Kidney epithelial cell (primary cell): ENCODE results near the gene ADAMTS6. TPM values are rescaled to one million over a fixed set of nuclear protein-coding genes. Genes with fewer than 3 reads are reported as not detected.

Experiments
- DNase-seq: peaks from one replicate; pipeline ENCODE4 v3.0.0-alpha.2; 2010; ENCODE audit warnings: low read depth
- H3K27me3 ChIP-seq: 2 replicates; pipeline ENCODE4 v1.6.0; 2011; ENCODE audit warnings: low read length; ENCODE audit not compliant: control insufficient read depth, insufficient read depth
- H3K36me3 ChIP-seq: 2 replicates; pipeline ENCODE4 v1.5.1; 2011; ENCODE audit warnings: low read length; ENCODE audit not compliant: control insufficient read depth, insufficient read depth
- H3K4me3 ChIP-seq: 2 replicates; pipeline ENCODE4 v1.5.1; 2011; ENCODE audit warnings: low read depth, mild to moderate bottlenecking, control low read depth, low read length
- total RNA-seq: library from RNA; depleted of rRNA; stranded (reverse); fragments of >200 nt; gene quantifications from 2 replicates; pipeline ENCODE4 v1.2.3, GENCODE V29; 2015
- TF ChIP-seq, protein P1 (sequence below): IDR thresholded peaks from 2 replicates; pipeline ENCODE4 v1.5.1; 2011; ENCODE audit warnings: mild to moderate bottlenecking, moderate library complexity, low read length, control low read depth, inconsistent platforms; ENCODE audit not compliant: insufficient read depth, poor library complexity, severe bottlenecking

The ADAMTS6 gene
- total RNA-seq, 1 donor from 2014 or later, result 15.3 TPM

DNA sequence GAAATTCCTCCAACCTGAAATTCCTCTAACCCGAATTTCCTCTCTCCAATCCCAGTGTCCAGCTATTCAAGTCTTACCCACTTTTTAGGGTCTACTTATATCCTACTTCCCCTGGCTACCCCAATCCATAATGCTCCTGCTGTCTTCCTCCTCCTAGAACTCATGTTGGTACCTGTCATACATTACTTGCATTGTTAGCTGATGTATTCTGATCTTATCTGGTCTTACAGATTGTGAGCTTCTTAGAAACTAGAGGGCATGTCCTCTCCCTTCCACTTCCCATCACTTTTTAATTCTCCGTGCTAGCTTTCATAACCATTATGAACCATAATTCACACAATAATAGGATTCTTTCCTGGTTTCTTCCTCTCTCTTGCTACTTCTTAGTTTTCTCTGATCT lies 376.9 kb downstream of the ADAMTS6 start:
- Histone ChIP-seq H3K27me3 (no peaks in the 10 kb centered on the region), H3K36me3 (no peaks in the 10 kb centered on the region), H3K4me3 (no peak overlapping the region)
- TF ChIP-seq, protein P1, sequence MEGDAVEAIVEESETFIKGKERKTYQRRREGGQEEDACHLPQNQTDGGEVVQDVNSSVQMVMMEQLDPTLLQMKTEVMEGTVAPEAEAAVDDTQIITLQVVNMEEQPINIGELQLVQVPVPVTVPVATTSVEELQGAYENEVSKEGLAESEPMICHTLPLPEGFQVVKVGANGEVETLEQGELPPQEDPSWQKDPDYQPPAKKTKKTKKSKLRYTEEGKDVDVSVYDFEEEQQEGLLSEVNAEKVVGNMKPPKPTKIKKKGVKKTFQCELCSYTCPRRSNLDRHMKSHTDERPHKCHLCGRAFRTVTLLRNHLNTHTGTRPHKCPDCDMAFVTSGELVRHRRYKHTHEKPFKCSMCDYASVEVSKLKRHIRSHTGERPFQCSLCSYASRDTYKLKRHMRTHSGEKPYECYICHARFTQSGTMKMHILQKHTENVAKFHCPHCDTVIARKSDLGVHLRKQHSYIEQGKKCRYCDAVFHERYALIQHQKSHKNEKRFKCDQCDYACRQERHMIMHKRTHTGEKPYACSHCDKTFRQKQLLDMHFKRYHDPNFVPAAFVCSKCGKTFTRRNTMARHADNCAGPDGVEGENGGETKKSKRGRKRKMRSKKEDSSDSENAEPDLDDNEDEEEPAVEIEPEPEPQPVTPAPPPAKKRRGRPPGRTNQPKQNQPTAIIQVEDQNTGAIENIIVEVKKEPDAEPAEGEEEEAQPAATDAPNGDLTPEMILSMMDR, result no peak
- DNase-seq, result no peak

DNA sequence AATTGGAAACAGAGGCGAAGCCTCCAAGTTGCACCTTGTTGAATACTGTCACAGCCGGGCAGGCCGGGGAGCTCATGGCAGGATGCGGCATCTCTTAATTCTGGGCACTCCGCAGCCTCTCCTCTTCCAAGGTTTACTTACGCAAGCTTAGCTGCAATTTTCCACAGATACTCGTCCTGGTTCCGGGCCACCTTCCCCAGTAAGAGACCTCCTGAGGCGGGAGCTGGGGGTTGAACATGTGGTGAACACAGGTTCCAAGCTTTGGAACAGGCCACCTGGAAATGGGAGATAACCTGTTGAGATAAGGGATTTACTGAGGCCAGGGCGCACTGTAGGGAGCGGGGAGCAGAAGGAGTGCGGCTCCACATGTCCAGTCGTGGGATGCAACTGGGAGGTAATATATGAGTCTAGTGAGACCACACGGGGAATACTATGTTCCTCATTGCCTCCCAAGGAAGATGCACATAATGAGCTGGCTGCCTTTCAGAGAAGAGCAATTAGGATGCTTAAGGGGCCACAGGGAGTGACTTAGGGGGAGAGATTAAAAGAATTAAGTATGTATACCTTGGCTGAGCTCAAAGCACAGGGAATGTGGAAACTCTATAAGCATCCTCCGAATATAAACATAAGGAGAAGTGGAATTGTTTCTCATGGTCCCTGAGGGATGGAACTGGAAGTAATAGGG lies 377.8 kb downstream of the ADAMTS6 start:
- Histone ChIP-seq H3K36me3 (no peaks in the 10 kb centered on the region), H3K27me3 (no peaks in the 10 kb centered on the region), H3K4me3 (no peak overlapping the region)
- no peak for DNase-seq
- TF ChIP-seq, protein P1, result no peak

DNA sequence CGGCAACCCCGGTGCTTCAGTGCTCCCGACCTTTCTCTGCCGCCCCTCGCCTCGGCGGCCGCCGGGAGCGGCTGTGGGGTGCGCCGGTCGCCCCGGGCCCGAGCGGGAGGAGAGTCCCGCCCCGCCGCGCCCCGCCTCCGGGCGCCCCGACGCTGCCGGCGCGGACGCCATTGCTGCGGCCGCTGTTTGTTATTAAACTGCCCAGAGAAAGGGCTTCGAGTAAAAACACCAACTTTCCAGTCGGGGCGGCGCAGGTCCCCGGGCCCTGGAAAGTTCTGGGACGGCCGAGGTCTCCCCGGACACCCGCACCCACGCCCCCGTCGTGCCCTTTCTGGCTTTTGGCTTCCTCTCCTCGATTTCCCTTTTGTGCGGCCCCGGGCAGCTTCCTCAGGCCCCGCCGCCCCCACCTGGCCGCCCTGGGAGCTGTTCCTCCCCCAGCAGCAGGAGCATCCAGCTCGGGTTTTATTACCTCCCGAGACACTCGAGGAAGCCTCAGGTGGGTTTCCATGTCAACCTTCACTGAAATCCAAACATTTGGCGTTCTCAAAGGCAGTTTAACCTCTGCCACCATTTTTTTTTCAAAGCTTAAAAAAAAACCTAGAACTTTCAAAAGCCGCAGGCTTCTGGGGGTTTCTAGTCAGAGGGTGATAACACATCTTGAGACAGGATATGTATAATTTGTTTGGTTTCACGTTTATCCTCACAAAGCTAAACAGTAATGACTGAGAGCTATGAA lies 378.6 kb downstream of the ADAMTS6 start:
- TF ChIP-seq, protein P1, result peak; percentile 20
- Histone ChIP-seq H3K4me3 (peak overlapping the region; percentile 41), H3K36me3 (no peaks in the 10 kb centered on the region), H3K27me3 (no peaks in the 10 kb centered on the region)
- peak; percentile 48 for DNase-seq

DNA sequence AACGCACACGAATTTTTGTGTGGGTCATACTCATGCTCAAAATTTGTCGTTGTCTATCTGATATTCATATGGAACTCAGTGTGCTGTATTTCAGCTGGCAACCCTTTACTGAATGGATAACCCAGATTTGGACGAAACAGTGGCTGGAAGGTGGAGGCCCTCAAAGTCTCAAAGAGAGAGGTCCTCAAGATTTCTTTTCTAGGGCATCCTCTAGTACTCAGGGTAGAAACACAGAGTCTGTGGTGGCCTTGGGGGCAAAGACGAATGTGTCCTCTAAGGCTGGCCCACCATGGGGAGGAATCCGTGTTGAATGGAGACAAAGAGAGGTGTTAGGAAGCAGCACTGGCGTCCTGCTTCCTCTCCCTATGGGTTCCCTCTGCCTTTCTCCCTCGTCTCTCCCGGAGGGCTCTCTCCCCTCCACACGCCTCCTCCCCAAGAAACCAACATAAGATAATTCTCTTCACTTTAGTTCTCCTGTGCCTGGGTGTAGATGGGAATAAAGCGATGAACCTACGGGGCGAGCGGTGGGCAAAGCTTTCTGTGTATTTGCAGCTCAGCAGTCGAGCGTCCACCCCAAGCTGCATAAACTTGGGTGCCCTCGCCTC lies 379.2 kb downstream of the ADAMTS6 start:
- Histone ChIP-seq H3K36me3 (no peaks in the 10 kb centered on the region), H3K4me3 (peak overlapping the region; percentile 41), H3K27me3 (no peaks in the 10 kb centered on the region)
- TF ChIP-seq, protein P1, result no peak
- no peak for DNase-seq

DNA sequence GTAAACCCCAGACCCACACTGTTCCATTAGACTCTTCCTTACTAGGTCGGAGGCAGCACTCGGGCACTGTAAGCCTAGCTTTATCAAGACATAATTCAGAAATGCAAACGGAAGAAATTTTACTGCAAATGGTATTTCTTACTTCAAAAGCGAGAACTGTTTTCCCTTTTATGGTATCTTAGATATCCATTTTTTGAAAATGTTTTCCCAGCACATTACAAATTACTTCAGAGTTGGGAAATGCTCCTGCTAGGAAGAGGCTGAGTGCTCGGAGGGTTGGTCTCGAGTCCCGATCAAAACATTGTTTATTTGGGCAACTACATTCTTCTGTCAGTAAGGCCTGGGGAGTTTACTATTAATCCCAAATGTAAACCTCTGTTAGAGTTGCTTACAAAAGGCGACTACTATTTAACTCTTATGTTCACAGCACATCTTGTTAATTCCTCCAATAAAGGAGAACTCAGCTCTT lies 380.1 kb downstream of the ADAMTS6 start:
- no peak for DNase-seq
- TF ChIP-seq, protein P1, result no peak
- no peak overlapping the region for H3K4me3 ChIP-seq

More for the DNA sequence above, 380.1 kb downstream of the ADAMTS6 start:
- H3K27me3 ChIP-seq, result no peaks in the 10 kb centered on the region
- no peaks in the 10 kb centered on the region for H3K36me3 ChIP-seq
